BE2C (cell line): Measurements from ENCODE around the gene CTU1.
A peak's percentile ranks its signal among the peaks of the same experiment; 100 is the strongest.

Experiments
- DNase-seq: peaks from one replicate; pipeline ENCODE4 v3.0.0-alpha.2; 2020
- H3K27me3 ChIP-seq: fragments of 250-450 bp; sonication (Bioruptor Pico); 2 replicates; pipeline ENCODE4 v1.5.1; 2020; ENCODE audit warnings: mild to moderate bottlenecking
- H3K36me3 ChIP-seq: fragments of 250-450 bp; sonication (Bioruptor Pico); 2 replicates; pipeline ENCODE4 v1.5.1; 2020; ENCODE audit warnings: mild to moderate bottlenecking
- H3K4me1 ChIP-seq: fragments of 250-450 bp; sonication (Bioruptor Pico); 2 replicates; pipeline ENCODE4 v1.5.1; 2020
- H3K4me3 ChIP-seq: 2 replicates; pipeline ENCODE4 v1.5.1; 2011; ENCODE audit warnings: low read depth, low read length
- H3K9me3 ChIP-seq: fragments of 250-450 bp; sonication (Bioruptor Pico); 2 replicates; pipeline ENCODE4 v1.5.1; 2020
- TF ChIP-seq, protein P1 (sequence below): IDR thresholded peaks from 2 replicates; pipeline ENCODE4 v1.5.1; 2012; ENCODE audit warnings: mild to moderate bottlenecking, low read depth, low read length

Gene CTU1

GRCh38 chr19:51107406-51108065 lies 673 bp downstream of the CTU1 start:
- TF ChIP-seq, protein P1, sequence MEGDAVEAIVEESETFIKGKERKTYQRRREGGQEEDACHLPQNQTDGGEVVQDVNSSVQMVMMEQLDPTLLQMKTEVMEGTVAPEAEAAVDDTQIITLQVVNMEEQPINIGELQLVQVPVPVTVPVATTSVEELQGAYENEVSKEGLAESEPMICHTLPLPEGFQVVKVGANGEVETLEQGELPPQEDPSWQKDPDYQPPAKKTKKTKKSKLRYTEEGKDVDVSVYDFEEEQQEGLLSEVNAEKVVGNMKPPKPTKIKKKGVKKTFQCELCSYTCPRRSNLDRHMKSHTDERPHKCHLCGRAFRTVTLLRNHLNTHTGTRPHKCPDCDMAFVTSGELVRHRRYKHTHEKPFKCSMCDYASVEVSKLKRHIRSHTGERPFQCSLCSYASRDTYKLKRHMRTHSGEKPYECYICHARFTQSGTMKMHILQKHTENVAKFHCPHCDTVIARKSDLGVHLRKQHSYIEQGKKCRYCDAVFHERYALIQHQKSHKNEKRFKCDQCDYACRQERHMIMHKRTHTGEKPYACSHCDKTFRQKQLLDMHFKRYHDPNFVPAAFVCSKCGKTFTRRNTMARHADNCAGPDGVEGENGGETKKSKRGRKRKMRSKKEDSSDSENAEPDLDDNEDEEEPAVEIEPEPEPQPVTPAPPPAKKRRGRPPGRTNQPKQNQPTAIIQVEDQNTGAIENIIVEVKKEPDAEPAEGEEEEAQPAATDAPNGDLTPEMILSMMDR, result peak; percentile 17
- Histone ChIP-seq H3K36me3 (peaks cover 7% of the 10 kb centered on the region), H3K27me3 (peaks cover 7% of the 10 kb centered on the region; the same call in 1 of the 2 replicates), H3K4me1 (no peaks in the 10 kb centered on the region), H3K4me3 (peak overlapping the region; percentile 85), H3K9me3 (no peaks in the 10 kb centered on the region)
- DNase-seq, result no peak

DNA sequence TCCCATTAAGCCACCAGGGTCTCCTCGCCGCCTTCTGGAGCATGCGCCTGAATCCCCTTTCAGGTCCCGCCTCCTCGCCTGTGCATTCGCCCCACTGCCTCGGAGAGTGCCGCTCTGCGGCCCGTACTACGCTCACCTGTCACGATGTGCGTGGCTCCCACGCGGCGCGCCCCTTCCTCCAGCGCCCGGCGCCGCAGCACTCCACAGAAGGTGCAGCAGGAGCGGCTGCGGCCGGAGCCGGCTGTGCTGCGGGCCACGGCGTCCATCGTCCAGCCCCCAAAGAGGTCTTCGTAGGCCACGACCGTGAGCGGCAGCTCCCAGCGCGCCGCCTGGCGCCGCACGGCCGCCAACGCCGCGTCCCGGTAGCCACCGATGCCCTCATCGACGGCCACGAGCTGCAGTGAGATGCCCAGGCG lies 4.3 kb downstream of the CTU1 start:
- no peaks in the 10 kb centered on the region for H3K4me1 ChIP-seq
- no peaks in the 10 kb centered on the region for H3K27me3 ChIP-seq
- TF ChIP-seq, protein P1, result no peak
- H3K9me3 ChIP-seq, result no peaks in the 10 kb centered on the region
- H3K4me3 ChIP-seq, result no peak overlapping the region
- peaks cover 14% of the 10 kb centered on the region for H3K36me3 ChIP-seq
- no peak for DNase-seq

DNA sequence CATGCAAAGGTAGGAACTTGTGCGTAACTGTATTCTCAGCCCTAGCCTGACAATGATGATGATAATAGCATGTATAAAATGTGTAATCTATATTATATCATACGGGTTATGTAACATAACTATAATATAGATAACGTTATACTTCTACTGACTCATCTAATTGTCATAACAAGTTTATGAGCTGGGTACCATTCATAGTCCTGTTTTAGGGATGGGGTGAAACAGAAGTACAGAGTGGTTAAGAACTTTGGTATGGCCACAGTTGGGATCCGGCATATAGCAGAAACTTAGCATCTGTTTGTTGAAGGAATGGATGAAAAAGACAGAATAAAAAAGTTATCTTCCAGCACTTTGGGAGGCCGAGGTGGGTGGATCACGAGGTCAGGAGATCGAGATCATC lies 5.2 kb downstream of the CTU1 start:
- H3K4me1 ChIP-seq, result no peaks in the 10 kb centered on the region
- DNase-seq, result no peak
- H3K27me3 ChIP-seq, result no peaks in the 10 kb centered on the region
- TF ChIP-seq, protein P1, result no peak
- H3K9me3 ChIP-seq, result no peaks in the 10 kb centered on the region
- no peak overlapping the region for H3K4me3 ChIP-seq
- H3K36me3 ChIP-seq, result peaks cover 14% of the 10 kb centered on the region

GRCh38 chr19:51101171-51101865 lies 6.9 kb downstream of the CTU1 start:
- H3K4me1 ChIP-seq, result no peaks in the 10 kb centered on the region
- TF ChIP-seq, protein P1, result no peak
- H3K9me3 ChIP-seq, result no peaks in the 10 kb centered on the region
- no peak for DNase-seq
- H3K36me3 ChIP-seq, result peaks cover 14% of the 10 kb centered on the region
- H3K4me3 ChIP-seq, result no peak overlapping the region
- H3K27me3 ChIP-seq, result no peaks in the 10 kb centered on the region

DNA sequence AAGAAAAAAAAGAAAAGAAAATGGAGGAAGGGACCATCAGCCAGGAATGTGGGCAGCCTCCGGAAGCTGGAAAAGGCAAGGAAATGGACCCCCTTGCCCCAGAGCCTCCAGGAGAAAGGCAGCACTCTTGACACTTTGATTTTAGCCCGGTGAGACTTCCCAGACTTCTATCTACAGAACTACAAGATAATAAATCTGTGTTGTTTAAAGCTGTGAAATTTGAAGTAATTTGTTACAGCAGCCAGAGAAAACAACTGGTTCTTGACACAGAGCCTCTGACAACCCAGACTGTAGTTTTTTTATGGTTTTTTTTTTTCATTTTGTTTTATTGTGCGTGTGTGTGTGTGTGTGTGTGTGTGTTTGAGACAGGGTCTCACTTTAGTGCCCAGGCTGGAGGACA lies 7.6 kb downstream of the CTU1 start:
- Histone ChIP-seq H3K27me3 (no peaks in the 10 kb centered on the region), H3K36me3 (peaks cover 14% of the 10 kb centered on the region), H3K4me3 (no peak overlapping the region), H3K9me3 (no peaks in the 10 kb centered on the region), H3K4me1 (no peaks in the 10 kb centered on the region)
- TF ChIP-seq, protein P1, result no peak
- no peak for DNase-seq

DNA sequence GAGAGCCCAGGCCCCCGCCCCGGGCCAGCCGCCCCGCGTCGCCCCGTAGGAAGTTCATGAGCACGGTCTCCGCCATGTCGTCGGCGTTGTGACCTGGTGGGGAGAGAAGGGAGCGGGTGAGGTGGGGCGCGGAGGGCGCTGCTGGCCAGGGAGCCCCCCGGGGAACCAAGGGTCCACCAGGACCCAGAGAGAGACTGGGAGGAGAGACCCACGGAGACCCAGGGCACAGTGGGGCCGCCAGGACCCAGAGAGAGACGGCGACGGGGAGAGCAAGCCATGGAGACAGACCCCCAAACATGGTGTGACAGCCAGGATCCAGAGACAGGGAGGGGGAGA lies 9.2 kb downstream of the CTU1 start:
- H3K9me3 ChIP-seq, result no peaks in the 10 kb centered on the region
- no peaks in the 10 kb centered on the region for H3K4me1 ChIP-seq
- no peaks in the 10 kb centered on the region for H3K27me3 ChIP-seq
- TF ChIP-seq, protein P1, result no peak
- peaks cover 14% of the 10 kb centered on the region for H3K36me3 ChIP-seq
- no peak for DNase-seq
- H3K4me3 ChIP-seq, result no peak overlapping the region
